B cell (primary cell): ENCODE measurements around the gene CMTM1. TPM values are rescaled to one million over a fixed set of nuclear protein-coding genes. Genes with fewer than 3 reads are reported as not detected.

ENCODE experiments used
- ATAC-seq: fragments of 200-7000 bp; cut with Tn5 transposase; one replicate; pipeline ENCODE4 v1.10.0; 2021; ENCODE audit warnings: low read depth, mild to moderate bottlenecking, moderate number of reproducible peaks, moderate library complexity
- CTCF ChIA-PET: fragments of 350-600 bp; sonication (Branson Sonifier 250); formaldehyde crosslinking; loops from one replicate; lab custom pipeline; 2021; ENCODE audit warnings: antibody characterized with exemption, inconsistent platforms; lab: Charles Lee
- POLR2A ChIA-PET: fragments of 350-600 bp; sonication (Branson Sonifier 250); formaldehyde crosslinking; loops from one replicate; lab custom pipeline; 2021; ENCODE audit warnings: antibody characterized with exemption; lab: Charles Lee
- DNase-seq: peaks from one replicate; pipeline ENCODE4 v3.0.0; 2013
- H2AFZ ChIP-seq: 2 replicates; pipeline ENCODE4 v1.6.1; 2012; ENCODE audit warnings: mild to moderate bottlenecking, low read depth, low read length; ENCODE audit not compliant: insufficient read depth, poor library complexity, severe bottlenecking
- H3K27ac ChIP-seq, 2 donors: 1 replicate in 1 of 2; 2 replicates in 1 of 2; pipeline ENCODE4 v1.5.1; 2012 to 2013; ENCODE audit warnings: low read length in 2 of 2, mild to moderate bottlenecking in 2 of 2, moderate library complexity in 1 of 2
- H3K27me3 ChIP-seq, 4 experiments: fragments of 200-600 bp in 1 of 4; sonication (generic) in 1 of 4; replicated peaks in 1 of 4; 1 replicate in 2 of 4; 2 replicates in 2 of 4; pipeline versions ENCODE4 v1.6.1 to v1.7.0; 2013 to 2016; ENCODE audit warnings: low read length in 3 of 4, mild to moderate bottlenecking in 2 of 4, mixed read lengths in 1 of 4, moderate library complexity in 1 of 4; ENCODE audit not compliant: insufficient read depth in 4 of 4, control insufficient read depth in 3 of 4; ENCODE audit errors: control extremely low read depth in 1 of 4
- H3K36me3 ChIP-seq, 2 experiments: replicated peaks in 1 of 2; 1 replicate in 1 of 2; 2 replicates in 1 of 2; pipeline versions ENCODE4 v1.6.1 to v1.7.1; 2013; ENCODE audit warnings: low read length in 1 of 2; ENCODE audit not compliant: insufficient read depth in 2 of 2, control insufficient read depth in 1 of 2; ENCODE audit errors: control extremely low read depth in 1 of 2, extremely low read depth in 1 of 2
- H3K4me1 ChIP-seq, 2 donors: fragments of 200-600 bp in 1 of 2; sonication (generic) in 1 of 2; 1 replicate in 1 of 2; 2 replicates in 1 of 2; pipeline versions ENCODE4 v1.5.1 to v1.6.1; 2013 to 2017; ENCODE audit warnings: low read length in 2 of 2; ENCODE audit not compliant: control insufficient read depth in 2 of 2, insufficient read depth in 2 of 2
- H3K4me2 ChIP-seq: replicated peaks from 2 replicates; pipeline ENCODE3; 2012; ENCODE audit warnings: mild to moderate bottlenecking, low read depth, low read length; ENCODE audit not compliant: poor library complexity, severe bottlenecking
- H3K4me3 ChIP-seq, 5 experiments: fragments of 200-600 bp in 1 of 5; sonication (generic) in 1 of 5; 1 replicate in 3 of 5; 2 replicates in 2 of 5; pipeline versions ENCODE4 v1.5.1 to v1.7.0; 2011 to 2016; ENCODE audit warnings: low read length in 4 of 5, mild to moderate bottlenecking in 4 of 5, low read depth in 2 of 5, control low read depth in 1 of 5, moderate library complexity in 1 of 5; ENCODE audit not compliant: insufficient read depth in 1 of 5; ENCODE audit errors: control extremely low read depth in 1 of 5, extremely low read depth in 1 of 5
- H3K79me2 ChIP-seq: fragments of 200-600 bp; sonication (generic); one replicate; pipeline ENCODE4 v1.6.0; 2016; ENCODE audit warnings: low read length; ENCODE audit not compliant: control insufficient read depth, insufficient read depth
- H3K9ac ChIP-seq: fragments of 200-600 bp; sonication (generic); 2 replicates; pipeline ENCODE4 v1.6.1; 2017; ENCODE audit warnings: mild to moderate bottlenecking, low read length, moderate library complexity
- H3K9me3 ChIP-seq, 3 donors: one replicate each; pipeline versions ENCODE4 v1.6.1 to v1.7.1; 2013; ENCODE audit warnings: low read length in 2 of 3; ENCODE audit not compliant: control insufficient read depth in 2 of 3, insufficient read depth in 1 of 3; ENCODE audit errors: control extremely low read depth in 1 of 3
- H4K20me1 ChIP-seq: 2 replicates; pipeline ENCODE4 v1.6.0; 2012; ENCODE audit warnings: mild to moderate bottlenecking, low read length; ENCODE audit not compliant: insufficient read depth, control insufficient read depth, poor library complexity, severe bottlenecking
- H3K27ac Mint-ChIP-seq: one replicate; pipeline ENCODE4 v1.8.0; 2021; ENCODE audit warnings: mixed read lengths
- H3K27me3 Mint-ChIP-seq: one replicate; pipeline ENCODE4 v1.8.0; 2021; ENCODE audit warnings: mixed read lengths
- H3K4me1 Mint-ChIP-seq: one replicate; pipeline ENCODE4 v1.8.0; 2021; ENCODE audit warnings: mixed read lengths
- H3K4me3 Mint-ChIP-seq: one replicate; pipeline ENCODE4 v1.8.0; 2021; ENCODE audit warnings: mixed read lengths
- H3K9me3 Mint-ChIP-seq: one replicate; pipeline ENCODE4 v1.8.0; 2022; ENCODE audit warnings: mixed read lengths; ENCODE audit not compliant: insufficient read depth
- CTCF ChIP-seq: fragments of 200-600 bp; IDR thresholded peaks from one replicate; pipeline ENCODE4 v1.8.0; 2022; ENCODE audit warnings: antibody characterized with exemption, mild to moderate bottlenecking
- EZH2 ChIP-seq: IDR thresholded peaks from 2 replicates; pipeline ENCODE4 v1.6.1; 2012; ENCODE audit warnings: borderline replicate concordance, low read depth, mild to moderate bottlenecking, moderate library complexity, low read length; ENCODE audit not compliant: insufficient read depth, poor library complexity, severe bottlenecking
- WGBS: methylation state at CpG from one replicate; pipeline ENCODE4 v1.1.5; 2013; ENCODE audit warnings: missing lambda C conversion rate; ENCODE audit not compliant: insufficient coverage; 5-methylcytosine and 5-hydroxymethylcytosine counted together
- intact Hi-C: fragments of 100-400 bp; cut with micrococcal nuclease; formaldehyde crosslinking; loops from one replicate; pipeline ENCODE4 v1.10.0; 2022
- polyA plus RNA-seq: library from polyadenylated mRNA; depleted of rRNA; stranded (reverse); fragments of >200 nt; gene quantifications from 2 replicates; pipeline ENCODE4 v1.2.3, GENCODE V29; 2012
- total RNA-seq, 2 donors: library from RNA; stranded (reverse); fragments of 120-200 nt in 1 of 2; gene quantifications; 1 replicate in 1 of 2; 2 replicates in 1 of 2; pipeline versions ENCODE4 v1.2.3 to v1.2.4, GENCODE V29; 2013 to 2022

The CMTM1 gene
- total and polyA plus RNA-seq, 2 donors (not counting 1 experiment from before 2014, with no cell fraction given), result 1.6 to 5.9 TPM

GRCh38 chr16:66616592-66616991 lies 50.4 kb downstream of the CMTM1 start:
- Histone ChIP-seq H3K4me3 (no peak overlapping the region), H4K20me1 (no peaks in the 10 kb centered on the region), H2AFZ (no peak overlapping the region), H3K9ac (no peak overlapping the region), H3K79me2 (no peaks in the 10 kb centered on the region), H3K9me3 (no peaks in the 10 kb centered on the region), H3K27me3 (peaks cover 0 to 6% (median 3%) of the 10 kb centered on the region in 4 experiments), H3K27ac (no peak overlapping the region), H3K4me2 (no peak overlapping the region), H3K4me1 (no peaks in the 10 kb centered on the region), H3K36me3 (no peaks in the 10 kb centered on the region)
- no peak for TF ChIP-seq CTCF
- no peak for TF ChIP-seq EZH2
- 97% methylated on average over 7 of the region's 9 CpGs for WGBS
- CTCF ChIA-PET, result interaction anchor here (1.6 kb wide), 1 partner anchor 34 kb away, joined by 4 read pairs; no protein-coding TSS in a partner anchor
- Mint-ChIP-seq H3K27ac (no peak overlapping the region), H3K9me3 (no peaks in the 10 kb centered on the region), H3K27me3 (peaks cover 28% of the 10 kb centered on the region), H3K4me3 (no peak overlapping the region), H3K4me1 (no peaks in the 10 kb centered on the region)
- ATAC-seq (no peak), DNase-seq (no peak)
- POLR2A ChIA-PET, result no interaction called here
- intact Hi-C loops, result no loop called here

DNA sequence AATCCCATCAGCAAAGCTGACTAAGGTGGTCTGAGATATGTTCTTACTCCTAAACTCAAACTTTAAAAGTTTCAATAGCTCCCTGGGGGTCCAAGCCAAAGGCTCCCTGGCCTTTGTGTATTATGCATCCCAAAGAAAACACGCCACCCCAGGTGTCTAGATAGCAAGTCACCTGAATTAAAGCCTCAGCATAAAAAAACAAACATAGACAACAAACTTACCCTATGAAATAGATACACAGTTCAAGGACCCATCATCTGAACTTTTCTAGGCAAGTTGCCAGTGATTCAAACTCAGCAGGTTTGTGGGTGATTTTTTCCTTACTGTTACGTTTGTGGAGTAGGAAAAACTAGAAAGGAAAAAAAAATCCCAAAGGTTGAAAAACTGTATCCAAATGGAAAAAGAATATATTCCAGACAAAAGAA lies 50.8 kb downstream of the CMTM1 start:
- TF ChIP-seq EZH2, result no peak
- TF ChIP-seq CTCF, result no peak
- Histone ChIP-seq H3K79me2 (no peaks in the 10 kb centered on the region), H3K27me3 (peaks cover 0 to 7% (median 3%) of the 10 kb centered on the region in 4 experiments), H3K4me2 (no peak overlapping the region), H3K27ac (no peak overlapping the region), H3K9ac (no peak overlapping the region), H3K4me3 (no peak overlapping the region), H3K4me1 (no peaks in the 10 kb centered on the region), H3K36me3 (no peaks in the 10 kb centered on the region), H2AFZ (no peak overlapping the region), H3K9me3 (no peaks in the 10 kb centered on the region), H4K20me1 (no peaks in the 10 kb centered on the region)
- no peak for DNase-seq
- Mint-ChIP-seq H3K4me1 (no peaks in the 10 kb centered on the region), H3K4me3 (no peak overlapping the region), H3K27me3 (peaks cover 32% of the 10 kb centered on the region), H3K27ac (no peak overlapping the region), H3K9me3 (no peaks in the 10 kb centered on the region)
- ChIA-PET CTCF (interaction anchor here (1.6 to 1.8 kb wide), 2 partner anchors 9 to 34 kb away, joined by 4 to 7 read pairs; no protein-coding TSS in a partner anchor), POLR2A (no interaction called here)
- ATAC-seq, result no peak
- intact Hi-C loops, result no loop called here
- WGBS, result no CpG with 5 or more reads among the region's 2 CpGs
